Measurements from ENCODE around the gene FGFR2.

DNA sequence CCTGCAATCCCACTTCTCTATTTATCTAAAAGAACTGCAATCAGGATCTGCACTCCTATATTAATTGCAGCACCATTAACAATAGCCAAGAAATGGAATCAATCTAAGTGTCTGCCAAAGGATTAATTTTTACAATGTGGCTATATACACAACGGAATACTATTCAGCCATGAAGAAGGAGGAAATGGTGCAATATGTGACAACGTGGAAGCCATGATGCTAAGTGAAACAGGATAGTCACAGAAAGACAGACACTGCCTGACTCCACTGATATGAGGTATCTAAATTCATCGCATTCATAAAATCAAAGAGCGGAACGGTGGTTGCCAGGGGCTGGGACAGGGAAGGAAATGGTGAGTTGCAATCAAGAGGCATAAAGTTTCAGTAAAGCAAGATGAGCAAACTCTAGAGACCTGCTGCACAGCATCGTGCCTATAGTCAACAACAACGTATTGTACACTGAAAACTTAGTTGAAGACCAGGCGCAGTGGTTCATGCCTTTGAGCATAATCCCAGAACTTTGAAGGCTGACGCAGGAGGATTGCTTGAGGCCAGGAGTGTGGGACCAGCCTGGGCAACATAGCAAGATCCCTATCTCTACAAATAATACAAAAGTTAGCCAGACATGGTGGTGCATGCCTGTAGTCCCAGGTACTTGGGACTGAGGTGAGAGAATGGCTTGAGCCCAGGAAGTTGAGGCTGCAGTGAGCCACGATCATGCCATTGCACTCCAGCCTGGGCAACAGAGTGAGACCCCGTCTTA is 76.3 kb downstream of the FGFR2 start:
- TF ChIP-seq POLR2A (IDR thresholded peaks at IDR 0.05), result no peak
- no peak for TF ChIP-seq POLR2AphosphoS5 (IDR thresholded peaks at IDR 0.05)
- TF ChIP-seq, protein P1, sequence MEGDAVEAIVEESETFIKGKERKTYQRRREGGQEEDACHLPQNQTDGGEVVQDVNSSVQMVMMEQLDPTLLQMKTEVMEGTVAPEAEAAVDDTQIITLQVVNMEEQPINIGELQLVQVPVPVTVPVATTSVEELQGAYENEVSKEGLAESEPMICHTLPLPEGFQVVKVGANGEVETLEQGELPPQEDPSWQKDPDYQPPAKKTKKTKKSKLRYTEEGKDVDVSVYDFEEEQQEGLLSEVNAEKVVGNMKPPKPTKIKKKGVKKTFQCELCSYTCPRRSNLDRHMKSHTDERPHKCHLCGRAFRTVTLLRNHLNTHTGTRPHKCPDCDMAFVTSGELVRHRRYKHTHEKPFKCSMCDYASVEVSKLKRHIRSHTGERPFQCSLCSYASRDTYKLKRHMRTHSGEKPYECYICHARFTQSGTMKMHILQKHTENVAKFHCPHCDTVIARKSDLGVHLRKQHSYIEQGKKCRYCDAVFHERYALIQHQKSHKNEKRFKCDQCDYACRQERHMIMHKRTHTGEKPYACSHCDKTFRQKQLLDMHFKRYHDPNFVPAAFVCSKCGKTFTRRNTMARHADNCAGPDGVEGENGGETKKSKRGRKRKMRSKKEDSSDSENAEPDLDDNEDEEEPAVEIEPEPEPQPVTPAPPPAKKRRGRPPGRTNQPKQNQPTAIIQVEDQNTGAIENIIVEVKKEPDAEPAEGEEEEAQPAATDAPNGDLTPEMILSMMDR (IDR thresholded peaks at IDR 0.05), result no peak
